Measurements from ENCODE around the gene ARRB1.
"Not testable (repeated sequence)": the region's sequence is repeated elsewhere in the genome, so short reads cannot be mapped to it uniquely, and the experiment has no call there.

Gene ARRB1

GRCh38 chr11:75320643-75321042 is 30.8 kb downstream of the ARRB1 start:
- no peak for DNase-seq

- DNase-seq = no peak
These were observed 31.3 kb downstream of the ARRB1 start for GRCh38 chr11:75320046-75320618.

- no peak for DNase-seq
These were observed 32.2 kb downstream of the ARRB1 start for GRCh38 chr11:75319035-75319877.

- no peak for DNase-seq
These were observed 33.9 kb downstream of the ARRB1 start for GRCh38 chr11:75317446-75318122.

GRCh38 chr11:75315439-75315805 is 36.0 kb downstream of the ARRB1 start:
- no peak for DNase-seq

- no peak for DNase-seq
These were observed 36.6 kb downstream of the ARRB1 start for GRCh38 chr11:75314771-75315438.

- DNase-seq = no peak
These were observed 37.8 kb downstream of the ARRB1 start for GRCh38 chr11:75313513-75314272.

GRCh38 chr11:75312346-75312745 is 39.1 kb downstream of the ARRB1 start:
- no peak for DNase-seq

- DNase-seq = no peak
These were observed 39.6 kb downstream of the ARRB1 start for GRCh38 chr11:75311858-75312288.

- DNase-seq = no peak
These were observed 42.5 kb downstream of the ARRB1 start for GRCh38 chr11:75308986-75309385.

- DNase-seq = no peak
These were observed 43.3 kb downstream of the ARRB1 start for GRCh38 chr11:75308116-75308515.

- DNase-seq = no peak
These were observed 44.4 kb downstream of the ARRB1 start for GRCh38 chr11:75307058-75307457.

- no peak for DNase-seq
These were observed 44.9 kb downstream of the ARRB1 start for GRCh38 chr11:75306529-75306928.

GRCh38 chr11:75305993-75306392 is 45.5 kb downstream of the ARRB1 start:
- no peak for DNase-seq

GRCh38 chr11:75305452-75305851 is 46.0 kb downstream of the ARRB1 start:
- no peak for DNase-seq

- DNase-seq = not testable (repeated sequence)
These were observed 46.5 kb downstream of the ARRB1 start for GRCh38 chr11:75304941-75305340.

GRCh38 chr11:75303544-75304224 is 47.8 kb downstream of the ARRB1 start:
- no peak for DNase-seq

- DNase-seq = no peak
These were observed 49.1 kb downstream of the ARRB1 start for GRCh38 chr11:75302371-75302770.

- no peak for DNase-seq
These were observed 49.7 kb downstream of the ARRB1 start for GRCh38 chr11:75301601-75302345.

- no peak for DNase-seq
These were observed 50.3 kb downstream of the ARRB1 start for GRCh38 chr11:75301131-75301530.

- DNase-seq = no peak
These were observed 52.5 kb downstream of the ARRB1 start for GRCh38 chr11:75298976-75299260.
